HFF-Myc (cell line): Measurements from ENCODE around the gene NSMF.
"Not testable (repeated sequence)": the region's sequence is repeated elsewhere in the genome, so short reads cannot be mapped to it uniquely, and the experiment has no call there.

Experiments
- DNase-seq: peaks from one replicate; pipeline ENCODE4 v3.0.0-alpha.2; 2011; ENCODE audit warnings: low read depth; ENCODE audit errors: extremely low read depth
- H3K4me3 ChIP-seq: replicated peaks from 2 replicates; pipeline ENCODE4 v1.5.1; 2011; ENCODE audit warnings: low read depth, mild to moderate bottlenecking, control low read depth, low read length
- CTCF ChIP-seq: IDR thresholded peaks from 2 replicates; pipeline ENCODE4 v1.5.1; 2012; ENCODE audit warnings: mild to moderate bottlenecking, low read depth, low read length, control low read depth; ENCODE audit errors: missing control alignments

NSMF gene

GRCh38 chr9:137411260-137411644 is 47.9 kb downstream of the NSMF start:
- DNase-seq, result no peak
- TF ChIP-seq CTCF, result no peak
- no peak overlapping the region for H3K4me3 ChIP-seq

- H3K4me3 ChIP-seq, result no peak overlapping the region
- no peak for TF ChIP-seq CTCF
- no peak for DNase-seq
Observed at GRCh38 chr9:137410891-137411249, 48.3 kb downstream of the NSMF start.

- DNase-seq, H3K4me3 ChIP-seq: not testable (repeated sequence)
Observed at GRCh38 chr9:137410236-137410890, 48.8 kb downstream of the NSMF start.

- DNase-seq, result no peak
- TF ChIP-seq CTCF, result no peak
- H3K4me3 ChIP-seq, result no peak overlapping the region
Observed at GRCh38 chr9:137409515-137409914, 49.6 kb downstream of the NSMF start.

- TF ChIP-seq CTCF, result no peak
- DNase-seq, result no peak
- H3K4me3 ChIP-seq, result no peak overlapping the region
Observed at GRCh38 chr9:137408651-137409405, 50.3 kb downstream of the NSMF start.

GRCh38 chr9:137407590-137408300 is 51.4 kb downstream of the NSMF start:
- no peak overlapping the region for H3K4me3 ChIP-seq
- no peak for TF ChIP-seq CTCF
- DNase-seq, result no peak
